GM18867 (cell line): ENCODE measurements around the gene SPECC1.

ENCODE experiments used
- ATAC-seq: cut with Tn5 transposase; IDR thresholded peaks from one replicate; pipeline ENCODE4 v1.9.1; 2021; ENCODE audit warnings: mild to moderate bottlenecking, moderate library complexity; ENCODE audit not compliant: unreplicated experiment

Gene SPECC1

GRCh38 chr17:20121359-20122253 is 112.4 kb downstream of the SPECC1 start:
- no peak for ATAC-seq

GRCh38 chr17:20122254-20122879 is 113.2 kb downstream of the SPECC1 start:
- no peak for ATAC-seq

GRCh38 chr17:20123209-20123608 is 114.0 kb downstream of the SPECC1 start:
- ATAC-seq = no peak

GRCh38 chr17:20125724-20126123 is 116.6 kb downstream of the SPECC1 start:
- no peak for ATAC-seq

- no peak for ATAC-seq
These were observed 118.3 kb downstream of the SPECC1 start for GRCh38 chr17:20127360-20128035.

- no peak for ATAC-seq
These were observed 119.0 kb downstream of the SPECC1 start for GRCh38 chr17:20128036-20128667.

- ATAC-seq = no peak
These were observed 124.4 kb downstream of the SPECC1 start for GRCh38 chr17:20133517-20133916.

- no peak for ATAC-seq
These were observed 132.2 kb downstream of the SPECC1 start for GRCh38 chr17:20141198-20141972.

- ATAC-seq = no peak
These were observed 133.1 kb downstream of the SPECC1 start for GRCh38 chr17:20142268-20142667.

GRCh38 chr17:20143740-20144139 is 134.6 kb downstream of the SPECC1 start:
- no peak for ATAC-seq

- no peak for ATAC-seq
These were observed 136.4 kb downstream of the SPECC1 start for GRCh38 chr17:20145567-20145966.

GRCh38 chr17:20149251-20149650 is 140.1 kb downstream of the SPECC1 start:
- ATAC-seq = no peak

- ATAC-seq = no peak
These were observed 142.0 kb downstream of the SPECC1 start for GRCh38 chr17:20151174-20151573.

- no peak for ATAC-seq
These were observed 144.1 kb downstream of the SPECC1 start for GRCh38 chr17:20153231-20153630.

- no peak for ATAC-seq
These were observed 145.3 kb downstream of the SPECC1 start for GRCh38 chr17:20154286-20155000.

- ATAC-seq = peak; percentile 90
These were observed 146.4 kb downstream of the SPECC1 start for GRCh38 chr17:20155258-20156195.

GRCh38 chr17:20156196-20157000 is 147.2 kb downstream of the SPECC1 start:
- ATAC-seq = peak; percentile 31

- ATAC-seq = no peak
These were observed 147.8 kb downstream of the SPECC1 start for GRCh38 chr17:20157001-20157310.
